AG10803 (cell line): ENCODE results near the gene C14orf93.

Source experiments
- DNase-seq: peaks from one replicate; pipeline ENCODE4 v3.0.0; 2010; ENCODE audit warnings: low read depth
- H3K4me3 ChIP-seq: 2 replicates; pipeline ENCODE4 v1.5.1; 2011; ENCODE audit warnings: mild to moderate bottlenecking, low read length, control low read depth
- TF ChIP-seq, protein P1 (sequence below): conservative IDR thresholded peaks from 2 replicates; pipeline ENCODE4 v1.5.1; 2011; ENCODE audit warnings: mild to moderate bottlenecking, low read length, control low read depth, inconsistent platforms

C14orf93 gene

DNA sequence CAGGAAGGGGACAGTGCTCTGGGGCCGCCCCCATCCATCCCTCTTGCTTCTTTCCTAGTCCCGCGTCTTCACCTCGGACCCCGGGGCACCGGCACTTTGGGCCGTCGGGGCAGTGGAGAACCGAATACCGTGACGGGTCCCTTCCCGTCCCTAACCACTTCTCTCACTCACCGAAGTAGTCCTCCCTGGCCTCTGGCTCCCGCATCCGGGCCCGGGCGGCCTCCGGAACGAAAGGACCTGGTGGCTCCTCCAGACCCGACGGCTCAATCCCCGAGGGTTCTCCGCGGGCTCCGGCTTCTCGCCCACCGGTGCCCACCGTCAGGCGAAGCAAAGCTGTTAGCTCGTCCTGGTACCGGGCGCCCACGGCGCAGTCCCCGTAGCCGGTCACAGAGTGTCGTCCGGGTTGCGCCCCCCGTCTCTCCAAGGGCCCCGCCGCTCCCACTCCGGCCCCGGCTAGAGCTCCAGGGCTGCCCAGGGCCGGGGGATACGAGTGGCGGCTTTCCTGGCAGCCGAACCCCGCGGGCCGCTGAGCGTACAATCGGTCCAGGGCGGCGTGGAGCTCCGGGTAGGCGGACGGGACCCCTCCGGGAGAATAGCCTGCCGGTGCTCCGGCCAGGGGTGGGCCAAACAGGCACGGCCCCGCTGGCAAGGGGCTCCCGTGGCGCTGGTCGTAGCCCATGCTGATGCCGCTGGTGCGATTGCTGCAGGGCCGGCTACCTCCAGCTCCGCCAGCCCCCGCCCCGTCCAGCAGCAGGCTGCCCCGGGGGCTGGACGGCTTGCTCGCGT, 28.7 kb downstream of the C14orf93 start:
- DNase-seq: no peak

DNA sequence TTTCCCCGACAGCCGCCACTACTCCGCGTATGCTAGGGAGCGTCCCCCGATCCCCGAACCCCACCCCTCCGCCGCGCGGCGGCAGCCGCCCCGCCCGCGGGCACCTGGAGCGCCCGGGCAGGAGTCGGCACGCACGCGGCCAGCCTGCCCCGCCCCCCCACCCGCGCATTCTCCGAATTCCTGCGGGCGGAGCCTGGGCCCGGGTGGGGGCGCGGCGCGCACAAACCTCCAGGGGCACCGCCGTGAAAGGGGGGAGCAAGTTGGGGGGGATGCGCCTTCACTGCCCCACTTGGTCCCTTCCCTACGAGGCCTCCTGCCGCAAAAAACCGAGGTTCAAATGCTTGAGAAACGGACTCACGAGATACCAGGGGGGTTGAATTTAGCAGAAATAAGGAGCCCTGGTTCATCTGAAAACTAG, 29.3 kb downstream of the C14orf93 start:
- peak; percentile 67 for DNase-seq
- TF ChIP-seq, protein P1, sequence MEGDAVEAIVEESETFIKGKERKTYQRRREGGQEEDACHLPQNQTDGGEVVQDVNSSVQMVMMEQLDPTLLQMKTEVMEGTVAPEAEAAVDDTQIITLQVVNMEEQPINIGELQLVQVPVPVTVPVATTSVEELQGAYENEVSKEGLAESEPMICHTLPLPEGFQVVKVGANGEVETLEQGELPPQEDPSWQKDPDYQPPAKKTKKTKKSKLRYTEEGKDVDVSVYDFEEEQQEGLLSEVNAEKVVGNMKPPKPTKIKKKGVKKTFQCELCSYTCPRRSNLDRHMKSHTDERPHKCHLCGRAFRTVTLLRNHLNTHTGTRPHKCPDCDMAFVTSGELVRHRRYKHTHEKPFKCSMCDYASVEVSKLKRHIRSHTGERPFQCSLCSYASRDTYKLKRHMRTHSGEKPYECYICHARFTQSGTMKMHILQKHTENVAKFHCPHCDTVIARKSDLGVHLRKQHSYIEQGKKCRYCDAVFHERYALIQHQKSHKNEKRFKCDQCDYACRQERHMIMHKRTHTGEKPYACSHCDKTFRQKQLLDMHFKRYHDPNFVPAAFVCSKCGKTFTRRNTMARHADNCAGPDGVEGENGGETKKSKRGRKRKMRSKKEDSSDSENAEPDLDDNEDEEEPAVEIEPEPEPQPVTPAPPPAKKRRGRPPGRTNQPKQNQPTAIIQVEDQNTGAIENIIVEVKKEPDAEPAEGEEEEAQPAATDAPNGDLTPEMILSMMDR: no peak
- peak overlapping the region; percentile 91 for H3K4me3 ChIP-seq

More for the DNA sequence above, 28.7 kb downstream of the C14orf93 start:
- TF ChIP-seq, protein P1: no peak
- peak overlapping the region; percentile 91 for H3K4me3 ChIP-seq

DNA sequence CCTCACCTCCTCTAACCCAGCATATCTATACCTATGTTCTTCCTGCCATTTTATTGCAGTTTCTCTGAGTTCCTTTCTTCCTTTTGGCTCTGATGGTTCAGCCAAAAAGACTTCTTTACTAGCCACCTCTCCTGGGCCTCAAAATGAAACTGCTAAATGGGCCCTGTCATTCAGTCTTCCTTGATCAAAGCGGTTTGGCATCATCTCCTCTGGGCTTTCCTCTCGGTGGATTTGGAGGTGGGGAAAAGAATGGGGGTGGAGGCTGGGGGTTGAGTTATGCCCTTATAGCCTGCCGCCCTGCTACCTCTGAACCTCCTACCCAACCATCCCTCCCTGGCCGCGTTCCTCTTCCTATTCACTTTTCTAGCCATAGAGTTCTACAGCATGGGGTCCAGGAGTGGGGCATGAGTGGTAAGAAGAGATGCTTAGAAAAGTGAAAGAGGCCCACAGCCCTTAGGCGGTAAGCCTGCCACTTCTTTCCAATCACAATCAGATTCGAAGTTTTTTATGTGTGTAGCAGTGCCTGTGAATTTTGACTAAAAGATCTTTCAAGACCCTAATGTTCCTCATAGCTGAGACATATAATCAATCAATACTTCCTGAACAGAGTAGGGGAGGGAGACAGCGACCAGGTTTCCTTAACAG, 30.1 kb downstream of the C14orf93 start:
- H3K4me3 ChIP-seq: peak overlapping the region; percentile 91
- DNase-seq: no peak
- TF ChIP-seq, protein P1: no peak

DNA sequence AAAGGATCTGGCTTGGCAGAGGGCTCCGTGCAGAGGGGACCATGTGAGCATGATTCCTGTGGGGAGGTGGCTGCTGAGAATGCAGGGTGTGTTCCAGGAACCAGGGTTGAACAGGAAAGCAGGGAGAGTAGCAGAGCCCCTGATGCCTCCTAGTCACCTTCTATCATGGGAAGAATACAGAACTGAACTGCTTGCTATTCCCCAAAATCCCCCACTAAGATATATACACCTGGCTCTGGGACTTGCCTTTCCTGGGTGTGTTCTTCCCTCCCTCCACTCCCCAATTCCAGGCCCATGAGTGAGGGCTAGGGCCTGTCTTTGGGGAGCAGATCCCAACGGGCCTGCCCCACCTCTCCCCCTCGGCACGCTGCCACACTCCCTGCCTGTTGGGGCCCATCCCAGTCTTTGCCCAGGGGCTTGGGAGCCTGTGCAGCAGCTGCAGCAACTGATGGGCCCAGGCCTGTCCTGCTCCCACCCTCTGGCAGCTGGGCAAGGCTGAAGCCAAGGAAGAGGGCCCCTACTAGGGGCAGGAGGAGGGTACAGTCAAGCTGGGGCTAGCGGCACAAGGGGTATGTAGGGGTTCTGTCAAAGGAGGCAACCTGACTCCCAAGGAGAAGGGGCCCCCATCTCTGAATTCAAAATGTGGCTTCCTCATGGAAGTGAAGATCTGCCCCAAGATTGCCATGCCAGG, 30.8 kb downstream of the C14orf93 start:
- peak overlapping the region; percentile 91 for H3K4me3 ChIP-seq
- TF ChIP-seq, protein P1: no peak
- DNase-seq: no peak

DNA sequence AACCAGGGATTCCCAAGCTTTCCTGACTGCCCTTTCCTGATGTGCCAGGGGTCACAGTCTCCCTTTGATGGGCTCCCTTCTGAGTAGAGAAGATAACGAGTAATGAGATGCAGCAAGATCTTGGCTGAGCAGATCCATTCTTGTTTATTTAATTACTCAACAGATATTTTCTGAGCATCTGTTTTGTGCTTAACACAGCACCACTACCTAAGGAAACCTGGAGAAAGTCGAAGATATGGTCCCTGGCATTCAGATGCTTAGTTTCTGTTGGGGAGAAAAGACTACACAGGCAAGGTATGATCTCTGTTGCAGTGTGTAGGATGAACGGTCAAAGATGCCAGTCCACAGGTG, 31.5 kb downstream of the C14orf93 start:
- H3K4me3 ChIP-seq: peak overlapping the region; percentile 54
- DNase-seq: no peak
- TF ChIP-seq, protein P1: no peak

DNA sequence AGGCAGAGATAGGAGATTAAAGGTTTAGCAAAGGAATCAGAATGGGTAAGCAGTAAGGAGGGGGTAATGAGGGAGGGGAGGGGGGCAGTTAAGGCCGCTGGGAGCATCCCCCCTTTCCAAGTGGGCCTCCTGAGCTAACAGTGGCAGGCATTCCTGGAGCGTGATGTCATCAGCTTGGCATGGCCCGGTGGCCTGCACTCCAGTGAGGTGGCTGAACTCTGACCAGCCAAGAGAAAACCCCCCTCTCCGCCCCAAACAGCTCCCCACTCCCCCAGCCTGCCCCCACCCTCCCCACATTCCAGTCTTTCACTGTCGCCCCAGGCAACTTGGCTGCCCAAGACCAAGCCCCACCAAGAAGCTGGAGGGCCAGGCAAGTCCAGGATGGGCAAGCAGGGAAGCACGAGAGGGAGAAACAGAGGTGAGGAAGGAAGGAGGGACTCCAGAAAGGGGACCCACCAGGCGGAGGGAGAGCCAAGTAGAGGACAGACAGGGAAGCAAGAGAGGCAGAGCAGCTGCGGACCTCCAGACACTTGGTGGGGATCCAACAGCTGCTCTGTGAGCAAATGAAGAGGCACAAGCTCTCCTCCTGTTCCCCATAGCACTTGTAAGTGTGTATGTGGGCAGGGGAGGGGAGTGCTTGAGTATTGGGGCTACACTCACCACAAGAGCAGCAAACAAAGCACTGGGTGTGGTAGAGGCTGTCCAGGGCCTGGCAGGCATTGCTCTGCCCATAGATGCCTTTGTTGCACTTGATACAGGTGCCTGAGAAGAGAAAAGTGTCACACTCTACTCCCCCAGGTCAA, 32.1 kb downstream of the C14orf93 start:
- TF ChIP-seq, protein P1: no peak
- peak overlapping the region; percentile 54 for H3K4me3 ChIP-seq
- DNase-seq: peak; percentile 90
